ENCODE data around the gene SERPINB7.

DNA sequence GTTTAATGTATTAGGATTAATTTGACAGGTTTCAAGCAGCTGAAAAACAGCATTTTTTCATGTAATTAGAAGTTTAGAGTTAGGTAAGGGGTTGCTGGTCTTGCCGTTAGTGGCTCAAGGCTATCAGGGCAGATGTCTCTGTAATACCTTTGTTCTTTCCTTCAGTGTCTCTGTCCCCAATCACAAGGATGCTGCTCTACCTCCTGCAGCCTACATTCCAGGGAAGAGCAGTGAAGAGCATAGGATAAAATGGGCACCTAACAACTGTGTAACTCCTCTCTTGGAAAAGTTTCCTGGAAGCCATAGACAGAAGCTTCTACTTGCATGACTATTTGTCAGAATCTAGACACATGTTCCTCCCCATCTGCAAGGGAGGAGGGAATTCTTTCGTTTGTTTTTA, 9.4 kb upstream of the SERPINB7 start:
- TF ChIP-seq, protein P1, sequence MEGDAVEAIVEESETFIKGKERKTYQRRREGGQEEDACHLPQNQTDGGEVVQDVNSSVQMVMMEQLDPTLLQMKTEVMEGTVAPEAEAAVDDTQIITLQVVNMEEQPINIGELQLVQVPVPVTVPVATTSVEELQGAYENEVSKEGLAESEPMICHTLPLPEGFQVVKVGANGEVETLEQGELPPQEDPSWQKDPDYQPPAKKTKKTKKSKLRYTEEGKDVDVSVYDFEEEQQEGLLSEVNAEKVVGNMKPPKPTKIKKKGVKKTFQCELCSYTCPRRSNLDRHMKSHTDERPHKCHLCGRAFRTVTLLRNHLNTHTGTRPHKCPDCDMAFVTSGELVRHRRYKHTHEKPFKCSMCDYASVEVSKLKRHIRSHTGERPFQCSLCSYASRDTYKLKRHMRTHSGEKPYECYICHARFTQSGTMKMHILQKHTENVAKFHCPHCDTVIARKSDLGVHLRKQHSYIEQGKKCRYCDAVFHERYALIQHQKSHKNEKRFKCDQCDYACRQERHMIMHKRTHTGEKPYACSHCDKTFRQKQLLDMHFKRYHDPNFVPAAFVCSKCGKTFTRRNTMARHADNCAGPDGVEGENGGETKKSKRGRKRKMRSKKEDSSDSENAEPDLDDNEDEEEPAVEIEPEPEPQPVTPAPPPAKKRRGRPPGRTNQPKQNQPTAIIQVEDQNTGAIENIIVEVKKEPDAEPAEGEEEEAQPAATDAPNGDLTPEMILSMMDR (IDR thresholded peaks at IDR 0.05; ENCODE audit: borderline replicate concordance, extremely low read depth, low read length, poor library complexity, severe bottlenecking) = no peak
- TF ChIP-seq EZH2 (IDR thresholded peaks at IDR 0.05; ENCODE audit: borderline replicate concordance, low read depth, low read length, severe bottlenecking) = no peak

All from DND-41 (cell line).